Fibroblast of pulmonary artery (primary cell): ENCODE results near the gene PRKCD.

ENCODE experiments used
- DNase-seq: peaks from one replicate; pipeline ENCODE4 v3.0.0-alpha.2; 2010; ENCODE audit warnings: low read depth
- H3K4me3 ChIP-seq: replicated peaks from 2 replicates; pipeline ENCODE4 v1.5.1; 2011; ENCODE audit warnings: low read depth, mild to moderate bottlenecking, control low read depth, low read length, moderate library complexity
- CTCF ChIP-seq: IDR thresholded peaks from 2 replicates; pipeline ENCODE4 v1.5.1; 2011; ENCODE audit warnings: mild to moderate bottlenecking, control low read depth, low read length, inconsistent platforms; ENCODE audit errors: missing control alignments

The PRKCD gene

DNA sequence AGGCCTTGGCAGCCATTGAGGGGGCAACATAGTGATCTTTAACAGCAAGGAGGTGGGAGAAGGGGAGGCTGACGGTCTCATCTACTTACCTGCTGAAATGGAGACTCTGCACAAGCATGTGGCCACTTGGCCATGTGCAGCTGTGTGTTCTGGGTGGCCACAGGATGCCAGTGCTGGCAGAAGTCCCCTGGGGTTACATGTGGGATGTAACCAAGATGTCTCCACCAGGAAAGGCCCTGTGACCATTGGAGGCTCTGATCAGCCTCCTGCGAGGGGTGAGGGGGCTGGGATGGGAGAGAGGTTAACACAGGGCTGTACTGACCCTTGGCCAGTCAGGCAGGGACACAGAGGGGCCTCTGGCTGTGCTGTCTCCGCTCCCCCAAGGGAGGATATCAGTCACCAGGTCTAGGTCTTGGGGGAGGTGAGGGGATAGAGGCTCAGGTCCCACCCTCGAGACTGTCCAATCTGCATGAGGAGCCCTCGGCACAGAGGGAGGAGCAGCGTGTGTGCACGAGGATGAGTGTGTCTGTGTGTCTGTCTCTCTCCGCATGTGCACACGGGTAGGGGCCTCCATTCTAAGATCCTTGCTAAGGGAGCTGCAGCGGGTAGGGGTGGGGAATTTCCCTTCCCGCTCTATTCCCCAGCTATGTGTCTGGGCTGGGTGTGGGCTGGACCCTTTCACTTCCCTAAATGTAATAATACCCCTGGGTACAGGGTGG, 19.5 kb downstream of the PRKCD start:
- no peak overlapping the region for H3K4me3 ChIP-seq
- TF ChIP-seq CTCF: no peak
- no peak for DNase-seq

DNA sequence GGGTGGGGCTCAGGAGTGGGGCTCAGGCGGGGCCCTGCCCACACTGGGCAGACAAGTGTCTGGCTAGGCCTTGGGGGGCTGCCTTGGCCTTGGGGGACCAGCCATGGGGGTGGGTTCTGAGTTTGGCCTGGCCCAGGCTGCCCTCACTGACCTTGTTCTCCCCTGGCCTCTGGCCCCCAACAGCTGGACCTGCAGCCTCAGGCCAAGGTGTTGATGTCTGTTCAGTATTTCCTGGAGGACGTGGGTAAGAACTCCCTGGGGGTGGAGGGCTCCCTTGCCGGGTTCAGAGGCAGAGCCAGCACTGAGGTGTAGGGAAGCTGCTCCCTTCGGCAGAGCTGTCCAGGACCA, 20.0 kb downstream of the PRKCD start:
- no peak overlapping the region for H3K4me3 ChIP-seq
- no peak for DNase-seq
- no peak for TF ChIP-seq CTCF

DNA sequence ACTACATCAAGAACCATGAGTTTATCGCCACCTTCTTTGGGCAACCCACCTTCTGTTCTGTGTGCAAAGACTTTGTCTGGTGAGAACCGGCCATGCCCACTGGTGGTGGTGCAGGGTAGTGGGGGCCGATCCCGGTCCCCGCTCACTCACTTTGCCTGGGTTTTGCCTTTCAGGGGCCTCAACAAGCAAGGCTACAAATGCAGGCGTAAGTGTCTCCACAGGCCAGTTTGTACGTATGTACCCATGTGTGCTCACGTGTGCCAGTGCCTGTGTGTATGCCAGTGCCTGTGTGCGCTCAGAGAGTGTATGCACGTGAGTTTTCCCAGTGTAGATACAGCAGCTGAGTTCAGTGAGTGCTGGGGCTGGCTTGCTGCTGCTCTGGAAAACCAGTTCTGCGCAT, 20.5 kb downstream of the PRKCD start:
- H3K4me3 ChIP-seq: no peak overlapping the region
- no peak for TF ChIP-seq CTCF
- no peak for DNase-seq

- H3K4me3 ChIP-seq: no peak overlapping the region
- no peak for DNase-seq
- no peak for TF ChIP-seq CTCF
Measured at GRCh38 chr3:53182764-53183355, 21.9 kb downstream of the PRKCD start.

- no peak for TF ChIP-seq CTCF
Measured at GRCh38 chr3:53183514-53183913, 22.5 kb downstream of the PRKCD start.

GRCh38 chr3:53184701-53185100, 23.7 kb downstream of the PRKCD start:
- no peak for DNase-seq
- TF ChIP-seq CTCF: no peak
- H3K4me3 ChIP-seq: no peak overlapping the region

More at GRCh38 chr3:53183514-53183913, 22.5 kb downstream of the PRKCD start:
- no peak overlapping the region for H3K4me3 ChIP-seq
- DNase-seq: no peak
